SK-N-SH treated with all-trans-retinoic acid at 6 μM for 48 hours (cell line): Measurements from ENCODE around the gene CCRL2.

Experiments
- OSR1 ChIP-seq: fragments of 250-450 bp; sonication (Bioruptor Pico); IDR thresholded peaks from 2 replicates; pipeline ENCODE4 v1.8.0; 2022; ENCODE audit warnings: moderate library complexity, mild to moderate bottlenecking, inconsistent platforms
- RARB ChIP-seq: fragments of 250-450 bp; sonication (Bioruptor Pico); IDR thresholded peaks from 2 replicates; pipeline ENCODE4 v1.8.0; 2021; ENCODE audit warnings: mild to moderate bottlenecking, moderate library complexity
- TOX ChIP-seq: fragments of 250-450 bp; sonication (Bioruptor Pico); IDR thresholded peaks from 2 replicates; pipeline ENCODE4 v1.8.0; 2021; ENCODE audit warnings: mild to moderate bottlenecking, moderate library complexity, borderline replicate concordance
- ZFP3 ChIP-seq: fragments of 250-450 bp; sonication (Bioruptor Pico); IDR thresholded peaks from 2 replicates; pipeline ENCODE4 v1.5.0; 2020; ENCODE audit warnings: mild to moderate bottlenecking, moderate library complexity
- ZNF8 ChIP-seq: fragments of 450-650 bp; formaldehyde crosslinking; IDR thresholded peaks from 2 replicates; pipeline ENCODE4 v1.5.0; 2020; ENCODE audit warnings: mild to moderate bottlenecking, moderate library complexity

DNA sequence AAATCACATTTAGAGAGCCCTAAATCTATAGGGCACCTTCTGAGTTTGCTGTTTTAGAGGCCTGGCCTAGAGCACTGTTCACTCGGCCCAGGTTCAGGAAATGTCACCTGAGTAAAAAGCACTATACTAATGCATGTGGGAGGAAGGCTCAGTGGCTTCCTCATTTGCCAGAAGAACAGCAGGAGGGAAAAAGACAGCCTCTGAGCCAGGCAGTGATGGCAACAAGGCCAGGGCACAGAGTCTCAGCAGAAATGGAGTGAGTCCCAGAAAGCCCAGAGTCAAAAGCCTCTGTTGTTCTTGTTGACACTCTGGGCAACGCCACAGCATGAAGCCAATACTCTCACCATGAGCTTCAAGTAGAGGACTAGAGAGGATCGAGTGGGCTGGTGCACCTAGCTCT lies 31.8 kb downstream of the CCRL2 start:
- TF ChIP-seq TOX (CRISPR knock-in tag) (no peak), ZFP3 (CRISPR knock-in tag) (no peak), OSR1 (CRISPR knock-in tag) (no peak), RARB (CRISPR knock-in tag) (no peak), ZNF8 (CRISPR knock-in tag) (no peak)
